Measurements from ENCODE around the gene CADPS2. TPM values are rescaled to one million over a fixed set of nuclear protein-coding genes. Genes with fewer than 3 reads are reported as not detected.

Gene CADPS2
- total RNA-seq, 1 donor from 2014 or later: 4.4 TPM

- no peak for DNase-seq (ENCODE audit: low read depth)
- no peak overlapping the region for H3K4me3 ChIP-seq (ENCODE audit: low read depth, low read length)
- no peak for TF ChIP-seq CTCF (conservative IDR thresholded peaks at IDR 0.05; ENCODE audit: low read depth, low read length)
These were observed 27.9 kb downstream of the CADPS2 start for GRCh38 chr7:122858320-122858719.

- TF ChIP-seq CTCF (conservative IDR thresholded peaks at IDR 0.05; ENCODE audit: low read depth, low read length): no peak
- DNase-seq (ENCODE audit: low read depth): no peak
- no peak overlapping the region for H3K4me3 ChIP-seq (ENCODE audit: low read depth, low read length)
These were observed 35.7 kb downstream of the CADPS2 start for GRCh38 chr7:122850528-122850927.

GRCh38 chr7:122849957-122850328 is 36.3 kb downstream of the CADPS2 start:
- H3K4me3 ChIP-seq (ENCODE audit: low read depth, low read length): no peak overlapping the region
- no peak for TF ChIP-seq CTCF (conservative IDR thresholded peaks at IDR 0.05; ENCODE audit: low read depth, low read length)
- DNase-seq (ENCODE audit: low read depth): no peak

GRCh38 chr7:122849322-122849956 is 36.8 kb downstream of the CADPS2 start:
- TF ChIP-seq CTCF (conservative IDR thresholded peaks at IDR 0.05; ENCODE audit: low read depth, low read length): no peak
- no peak overlapping the region for H3K4me3 ChIP-seq (ENCODE audit: low read depth, low read length)
- DNase-seq (ENCODE audit: low read depth): no peak

GRCh38 chr7:122847871-122848473 is 38.3 kb downstream of the CADPS2 start:
- no peak overlapping the region for H3K4me3 ChIP-seq (ENCODE audit: low read depth, low read length)
- no peak for DNase-seq (ENCODE audit: low read depth)
- TF ChIP-seq CTCF (conservative IDR thresholded peaks at IDR 0.05; ENCODE audit: low read depth, low read length): no peak

- no peak for TF ChIP-seq CTCF (conservative IDR thresholded peaks at IDR 0.05; ENCODE audit: low read depth, low read length)
- DNase-seq (ENCODE audit: low read depth): no peak
- no peak overlapping the region for H3K4me3 ChIP-seq (ENCODE audit: low read depth, low read length)
These were observed 39.7 kb downstream of the CADPS2 start for GRCh38 chr7:122846591-122846990.

GRCh38 chr7:122845286-122845685 is 41.0 kb downstream of the CADPS2 start:
- no peak for TF ChIP-seq CTCF (conservative IDR thresholded peaks at IDR 0.05; ENCODE audit: low read depth, low read length)
- H3K4me3 ChIP-seq (ENCODE audit: low read depth, low read length): no peak overlapping the region

More at GRCh38 chr7:122845286-122845685, 41.0 kb downstream of the CADPS2 start:
- DNase-seq (ENCODE audit: low read depth): no peak

Measured in epithelial cell of proximal tubule (primary cell).